HFFc6 (cell line): ENCODE measurements around the gene RIGI. TPM values are rescaled to one million over a fixed set of nuclear protein-coding genes. Genes with fewer than 3 reads are reported as not detected.
A peak's percentile ranks its signal among the peaks of the same experiment; 100 is the strongest.

Experiments
- DNase-seq: peaks from one replicate; pipeline ENCODE4 v3.0.0-alpha.2; 2018
- H3K27ac Mint-ChIP-seq: 2 replicates; pipeline ENCODE4 v1.8.0; 2020; ENCODE audit warnings: mild to moderate bottlenecking, mixed read lengths
- H3K27me3 Mint-ChIP-seq: 2 replicates; pipeline ENCODE4 v1.8.0; 2021; ENCODE audit warnings: mild to moderate bottlenecking, moderate library complexity, mixed read lengths; ENCODE audit not compliant: insufficient read depth
- H3K36me3 Mint-ChIP-seq: 2 replicates; pipeline ENCODE4 v1.8.0; 2021; ENCODE audit warnings: low read depth, mixed read lengths
- H3K4me1 Mint-ChIP-seq: 2 replicates; pipeline ENCODE4 v1.8.0; 2020; ENCODE audit warnings: low read depth, mixed read lengths
- H3K4me3 Mint-ChIP-seq: 2 replicates; pipeline ENCODE4 v1.8.0; 2020; ENCODE audit warnings: mild to moderate bottlenecking, moderate library complexity, mixed read lengths
- H3K9me3 Mint-ChIP-seq: 2 replicates; pipeline ENCODE4 v1.8.0; 2020; ENCODE audit warnings: mild to moderate bottlenecking, mixed read lengths
- CTCF ChIP-seq: fragments of 200-600 bp; sonication (generic); IDR thresholded peaks from 2 replicates; pipeline ENCODE4 v1.5.0; 2021; ENCODE audit warnings: antibody characterized with exemption, mild to moderate bottlenecking
- total RNA-seq, 6 experiments: library from RNA; stranded (reverse); fragmentation: NEBNext Ultra II Directional; extraction: Animal tissue kit (Norgen Biotek cat#: 25700); gene quantifications; 2 replicates in 1 of 6; 3 replicates in 5 of 6; pipeline ENCODE4 v1.2.3, GENCODE V29; 2021

Gene RIGI
- total RNA-seq, 6 experiments from 2014 or later, result 4.8 to 6.0 (median 5.2) TPM

- Mint-ChIP-seq H3K27me3 (no peaks in the 10 kb centered on the region; the same call in 1 of the 2 replicates), H3K4me3 (no peak overlapping the region), H3K36me3 (peaks cover 45% of the 10 kb centered on the region), H3K4me1 (no peaks in the 10 kb centered on the region; the same call in 1 of the 2 replicates), H3K9me3 (peaks cover 29% of the 10 kb centered on the region), H3K27ac (no peak overlapping the region)
- TF ChIP-seq CTCF, result no peak
- no peak for DNase-seq
Observed at GRCh38 chr9:32516241-32516640, 9.8 kb downstream of the RIGI start.

GRCh38 chr9:32508728-32509127, 17.3 kb downstream of the RIGI start:
- Mint-ChIP-seq H3K36me3 (peaks cover 6% of the 10 kb centered on the region), H3K4me3 (no peak overlapping the region), H3K9me3 (peaks cover 5% of the 10 kb centered on the region; the same call in 1 of the 2 replicates), H3K4me1 (no peaks in the 10 kb centered on the region), H3K27me3 (no peaks in the 10 kb centered on the region; the same call in 1 of the 2 replicates), H3K27ac (no peak overlapping the region)
- DNase-seq, result no peak
- no peak for TF ChIP-seq CTCF

- peaks cover 19% of the 10 kb centered on the region for H3K9me3 Mint-ChIP-seq
- no peak for TF ChIP-seq CTCF
- H3K27me3 Mint-ChIP-seq, result peaks cover 2% of the 10 kb centered on the region; the same call in 1 of the 2 replicates
- H3K36me3 Mint-ChIP-seq, result peaks cover 37% of the 10 kb centered on the region
- H3K4me1 Mint-ChIP-seq, result peaks cover 31% of the 10 kb centered on the region
- no peak overlapping the region for H3K4me3 Mint-ChIP-seq
- peak overlapping the region; percentile 34 for H3K27ac Mint-ChIP-seq
- DNase-seq, result no peak
Observed at GRCh38 chr9:32503008-32503407, 23.0 kb downstream of the RIGI start.

GRCh38 chr9:32502464-32502863, 23.5 kb downstream of the RIGI start:
- peaks cover 2% of the 10 kb centered on the region; the same call in 1 of the 2 replicates for H3K27me3 Mint-ChIP-seq
- no peak for TF ChIP-seq CTCF
- peak overlapping the region; percentile 34 for H3K27ac Mint-ChIP-seq
- peaks cover 31% of the 10 kb centered on the region for H3K4me1 Mint-ChIP-seq
- H3K36me3 Mint-ChIP-seq, result peaks cover 38% of the 10 kb centered on the region
- H3K9me3 Mint-ChIP-seq, result peaks cover 19% of the 10 kb centered on the region
- no peak overlapping the region for H3K4me3 Mint-ChIP-seq
- peak; percentile 64 for DNase-seq

GRCh38 chr9:32501868-32502267, 24.1 kb downstream of the RIGI start:
- peaks cover 19% of the 10 kb centered on the region for H3K9me3 Mint-ChIP-seq
- no peak for DNase-seq
- H3K27me3 Mint-ChIP-seq, result peaks cover 2% of the 10 kb centered on the region; the same call in 1 of the 2 replicates
- H3K4me1 Mint-ChIP-seq, result peaks cover 31% of the 10 kb centered on the region
- no peak for TF ChIP-seq CTCF
- no peak overlapping the region for H3K27ac Mint-ChIP-seq
- H3K4me3 Mint-ChIP-seq, result no peak overlapping the region
- H3K36me3 Mint-ChIP-seq, result peaks cover 39% of the 10 kb centered on the region

- DNase-seq, result peak; percentile 53
- H3K4me1 Mint-ChIP-seq, result peaks cover 31% of the 10 kb centered on the region
Observed at GRCh38 chr9:32500768-32501167, 25.2 kb downstream of the RIGI start.

More at GRCh38 chr9:32500768-32501167, 25.2 kb downstream of the RIGI start:
- Mint-ChIP-seq H3K4me3 (peak overlapping the region; percentile 18), H3K27me3 (peaks cover 2% of the 10 kb centered on the region; the same call in 1 of the 2 replicates), H3K9me3 (peaks cover 19% of the 10 kb centered on the region), H3K36me3 (peaks cover 47% of the 10 kb centered on the region), H3K27ac (peak overlapping the region; percentile 80)
- TF ChIP-seq CTCF, result no peak
